ENCODE results near the gene ABR.

DNA sequence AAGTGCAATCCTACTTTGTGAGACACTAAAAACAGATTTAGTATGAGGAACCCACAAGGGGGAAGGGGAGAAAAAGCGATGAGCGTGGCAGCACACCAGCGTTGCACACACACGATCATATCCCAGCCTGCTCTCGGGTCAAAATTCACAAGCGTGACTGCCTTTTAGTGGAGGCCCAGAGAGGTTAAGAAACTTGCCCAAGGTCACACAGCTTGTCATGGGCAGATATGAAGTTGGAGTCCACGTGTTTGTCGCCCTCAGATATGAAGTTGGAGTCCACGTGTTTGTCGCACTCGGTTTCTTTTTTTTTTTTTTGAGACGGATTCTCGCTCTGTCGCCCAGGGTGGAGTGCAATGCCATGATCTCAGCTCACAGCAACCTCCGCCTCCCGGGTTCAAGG, 124.5 kb downstream of the ABR start:
- TF ChIP-seq, protein P1, sequence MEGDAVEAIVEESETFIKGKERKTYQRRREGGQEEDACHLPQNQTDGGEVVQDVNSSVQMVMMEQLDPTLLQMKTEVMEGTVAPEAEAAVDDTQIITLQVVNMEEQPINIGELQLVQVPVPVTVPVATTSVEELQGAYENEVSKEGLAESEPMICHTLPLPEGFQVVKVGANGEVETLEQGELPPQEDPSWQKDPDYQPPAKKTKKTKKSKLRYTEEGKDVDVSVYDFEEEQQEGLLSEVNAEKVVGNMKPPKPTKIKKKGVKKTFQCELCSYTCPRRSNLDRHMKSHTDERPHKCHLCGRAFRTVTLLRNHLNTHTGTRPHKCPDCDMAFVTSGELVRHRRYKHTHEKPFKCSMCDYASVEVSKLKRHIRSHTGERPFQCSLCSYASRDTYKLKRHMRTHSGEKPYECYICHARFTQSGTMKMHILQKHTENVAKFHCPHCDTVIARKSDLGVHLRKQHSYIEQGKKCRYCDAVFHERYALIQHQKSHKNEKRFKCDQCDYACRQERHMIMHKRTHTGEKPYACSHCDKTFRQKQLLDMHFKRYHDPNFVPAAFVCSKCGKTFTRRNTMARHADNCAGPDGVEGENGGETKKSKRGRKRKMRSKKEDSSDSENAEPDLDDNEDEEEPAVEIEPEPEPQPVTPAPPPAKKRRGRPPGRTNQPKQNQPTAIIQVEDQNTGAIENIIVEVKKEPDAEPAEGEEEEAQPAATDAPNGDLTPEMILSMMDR (IDR thresholded peaks at IDR 0.05; ENCODE audit: control extremely low read depth in 1 of 3, insufficient read depth in 1 of 3, low read depth in 1 of 3, low read length in 3 of 3) = no peak
- TF ChIP-seq RFX5 (IDR thresholded peaks at IDR 0.05; ENCODE audit: borderline replicate concordance, low read depth, low read length) (no peak), RAD21 (IDR thresholded peaks at IDR 0.05 in 1 of 2, conservative IDR thresholded peaks at IDR 0.05 in 1 of 2; ENCODE audit: low read depth in 2 of 2, low read length in 2 of 2) (no peak), POLR2AphosphoS5 (IDR thresholded peaks at IDR 0.05; ENCODE audit: low read depth, low read length) (no peak), SIN3A (conservative IDR thresholded peaks at IDR 0.05 in 1 of 2, IDR thresholded peaks at IDR 0.05 in 1 of 2; ENCODE audit: low read depth in 1 of 2, low read length in 2 of 2) (no peak), RXRA (IDR thresholded peaks at IDR 0.05; ENCODE audit: insufficient read depth, low read depth, low read length) (no peak), POLR2A (IDR thresholded peaks at IDR 0.05; ENCODE audit: control extremely low read depth in 1 of 2, low read depth in 2 of 2, low read length in 2 of 2) (no peak), ASH2L (IDR thresholded peaks at IDR 0.05; ENCODE audit: low read length) (no peak), CHD1 (IDR thresholded peaks at IDR 0.05; ENCODE audit: low read depth, low read length) (no peak), EZH2 (IDR thresholded peaks at IDR 0.05; ENCODE audit: low read depth, low read length, severe bottlenecking) (no peak)
